CD14-positive monocyte (primary cell): ENCODE data around the gene DYNLL1. TPM values are rescaled to one million over a fixed set of nuclear protein-coding genes. Genes with fewer than 3 reads are reported as not detected.

Experiments
- DNase-seq, 3 donors: peaks; one replicate each; pipeline ENCODE4 v3.0.0-alpha.2; 2011 to 2022
- H2AFZ ChIP-seq: 2 replicates; pipeline ENCODE4 v1.6.0; 2012; ENCODE audit warnings: mild to moderate bottlenecking, low read depth, low read length, inconsistent platforms; ENCODE audit not compliant: insufficient read depth, poor library complexity, severe bottlenecking
- H3K27ac ChIP-seq, 2 donors: 1 replicate in 1 of 2; 2 replicates in 1 of 2; pipeline ENCODE4 v1.5.1; 2012 to 2013; ENCODE audit warnings: low read length in 2 of 2, control low read depth in 1 of 2, inconsistent platforms in 1 of 2, low read depth in 1 of 2, mild to moderate bottlenecking in 1 of 2
- H3K27me3 ChIP-seq, 2 donors: one replicate each; pipeline versions ENCODE4 v1.6.0 to v1.6.1; 2011 to 2013; ENCODE audit warnings: low read length in 2 of 2; ENCODE audit not compliant: control insufficient read depth in 2 of 2, insufficient read depth in 2 of 2
- H3K36me3 ChIP-seq, 2 donors: replicated peaks in 1 of 2; 1 replicate in 1 of 2; 2 replicates in 1 of 2; pipeline versions ENCODE4 v1.5.1 to v1.6.1; 2012 to 2013; ENCODE audit warnings: low read length in 2 of 2, control low read depth in 1 of 2, inconsistent platforms in 1 of 2, mild to moderate bottlenecking in 1 of 2; ENCODE audit not compliant: insufficient read depth in 2 of 2, control insufficient read depth in 1 of 2
- H3K4me1 ChIP-seq, 2 donors: 1 replicate in 1 of 2; 2 replicates in 1 of 2; pipeline versions ENCODE4 v1.5.1 to v1.6.1; 2012 to 2013; ENCODE audit warnings: low read length in 2 of 2, control low read depth in 1 of 2, inconsistent platforms in 1 of 2, mild to moderate bottlenecking in 1 of 2, moderate library complexity in 1 of 2; ENCODE audit not compliant: insufficient read depth in 2 of 2, control insufficient read depth in 1 of 2
- H3K4me2 ChIP-seq: replicated peaks from 2 replicates; pipeline ENCODE3; 2012; ENCODE audit warnings: low read length, moderate library complexity, mild to moderate bottlenecking; ENCODE audit not compliant: poor library complexity, severe bottlenecking; ENCODE audit errors: extremely low read depth
- H3K4me3 ChIP-seq, 3 experiments: fragments of 200-600 bp in 1 of 3; sonication (generic) in 1 of 3; replicated peaks in 1 of 3; 1 replicate in 2 of 3; 2 replicates in 1 of 3; pipeline ENCODE4 v1.5.1; 2011 to 2013; ENCODE audit warnings: low read length in 3 of 3, mild to moderate bottlenecking in 3 of 3, control low read depth in 2 of 3, low read depth in 2 of 3, inconsistent platforms in 1 of 3, moderate library complexity in 1 of 3
- H3K79me2 ChIP-seq: 2 replicates; pipeline ENCODE4 v1.6.0; 2012; ENCODE audit warnings: mild to moderate bottlenecking, control low read depth, inconsistent platforms, low read length, moderate library complexity; ENCODE audit not compliant: insufficient read depth
- H3K9ac ChIP-seq: 2 replicates; pipeline ENCODE4 v1.6.0; 2017; ENCODE audit warnings: low read length, mild to moderate bottlenecking; ENCODE audit not compliant: insufficient read depth, poor library complexity, severe bottlenecking
- H3K9me3 ChIP-seq, 2 donors: replicated peaks in 1 of 2; 1 replicate in 1 of 2; 2 replicates in 1 of 2; pipeline versions ENCODE4 v1.5.1 to v1.6.1; 2012 to 2013; ENCODE audit warnings: low read length in 2 of 2, control low read depth in 1 of 2; ENCODE audit not compliant: control insufficient read depth in 1 of 2, insufficient read depth in 1 of 2
- H4K20me1 ChIP-seq: 2 replicates; pipeline ENCODE4 v1.6.0; 2012; ENCODE audit warnings: mild to moderate bottlenecking, low read length, control low read depth, moderate library complexity; ENCODE audit not compliant: insufficient read depth
- H3K27ac Mint-ChIP-seq, 7 donors: one replicate each; pipeline ENCODE4 v1.8.0; 2020; ENCODE audit warnings: mild to moderate bottlenecking in 7 of 7, mixed read lengths in 7 of 7, moderate library complexity in 6 of 7, inconsistent platforms in 2 of 7
- H3K27me3 Mint-ChIP-seq, 3 donors: one replicate each; pipeline ENCODE4 v1.8.0; 2021 to 2022; ENCODE audit warnings: low read depth in 3 of 3, mild to moderate bottlenecking in 3 of 3, mixed read lengths in 3 of 3, moderate library complexity in 3 of 3, inconsistent platforms in 1 of 3
- H3K36me3 Mint-ChIP-seq, 2 donors: one replicate each; pipeline ENCODE4 v1.8.0; 2020; ENCODE audit warnings: mixed read lengths in 2 of 2, inconsistent platforms in 1 of 2, mild to moderate bottlenecking in 1 of 2
- H3K4me1 Mint-ChIP-seq: one replicate; pipeline ENCODE4 v1.8.0; 2020; ENCODE audit warnings: mild to moderate bottlenecking, mixed read lengths
- H3K4me3 Mint-ChIP-seq, 2 donors: one replicate each; pipeline ENCODE4 v1.8.0; 2020; ENCODE audit warnings: mild to moderate bottlenecking in 2 of 2, mixed read lengths in 2 of 2, moderate library complexity in 1 of 2
- H3K9me3 Mint-ChIP-seq, 7 donors: one replicate each; pipeline ENCODE4 v1.8.0; 2020 to 2022; ENCODE audit warnings: mixed read lengths in 7 of 7, mild to moderate bottlenecking in 6 of 7, moderate library complexity in 6 of 7, inconsistent platforms in 2 of 7
- WGBS: methylation state at CpG from one replicate; pipeline ENCODE4 v1.1.5; 2013; ENCODE audit warnings: missing lambda C conversion rate; ENCODE audit not compliant: insufficient coverage; 5-methylcytosine and 5-hydroxymethylcytosine counted together
- intact Hi-C, 2 donors: fragments of 100-400 bp; cut with micrococcal nuclease; formaldehyde crosslinking; loops; one replicate each; pipeline versions ENCODE4 v1.15.0 to v1.15.1; 2023
- polyA plus RNA-seq, 3 donors: library from polyadenylated mRNA; depleted of rRNA in 1 of 3; unstranded in 2 of 3; stranded (reverse) in 1 of 3; fragments of 300-500 nt in 2 of 3; fragments of >200 nt in 1 of 3; fragmentation: Illumina TruSeq in 2 of 3; gene quantifications; 1 replicate in 2 of 3; 2 replicates in 1 of 3; pipeline ENCODE4 v1.2.3, GENCODE V29; 2012 to 2021
- TF ChIP-seq, protein P1 (sequence below): fragments of 200-600 bp; IDR thresholded peaks from one replicate; pipeline ENCODE4 v1.8.0; 2022; ENCODE audit warnings: antibody characterized with exemption, mild to moderate bottlenecking

DYNLL1 gene
- polyA plus RNA-seq, 3 donors, result 184 to 504 (median 486) TPM

GRCh38 chr12:120469450-120470149 lies 26.3 kb upstream of the DYNLL1 start, which contains the start of gene SRSF9:
Gene SRSF9 (minus strand): TSS chr12:120469748. CDS start chr12:120469609, 139 bp downstream.
- Histone ChIP-seq H3K9me3 (no peaks in the 10 kb centered on the region), H3K79me2 (peaks cover 58% of the 10 kb centered on the region), H2AFZ (peak within 1 kb of the TSS; percentile 99), H3K9ac (peak within 1 kb of the TSS; percentile 86), H3K4me2 (peak within 1 kb of the TSS; percentile 97), H3K4me1 (peaks cover 16 to 28% of the 10 kb centered on the region in 2 donors), H4K20me1 (peaks cover 44% of the 10 kb centered on the region), H3K36me3 (peaks cover 22 to 31% of the 10 kb centered on the region in 2 donors), H3K27me3 (no peaks in the 10 kb centered on the region), H3K27ac (peak within 1 kb of the TSS; percentile 75 to 86), H3K4me3 (peak within 1 kb of the TSS; percentile 54 to 81 (median 79))
- peak within 1 kb of the TSS; percentile 95 to 98 for H3K4me3 Mint-ChIP-seq
- TF ChIP-seq, protein P1, sequence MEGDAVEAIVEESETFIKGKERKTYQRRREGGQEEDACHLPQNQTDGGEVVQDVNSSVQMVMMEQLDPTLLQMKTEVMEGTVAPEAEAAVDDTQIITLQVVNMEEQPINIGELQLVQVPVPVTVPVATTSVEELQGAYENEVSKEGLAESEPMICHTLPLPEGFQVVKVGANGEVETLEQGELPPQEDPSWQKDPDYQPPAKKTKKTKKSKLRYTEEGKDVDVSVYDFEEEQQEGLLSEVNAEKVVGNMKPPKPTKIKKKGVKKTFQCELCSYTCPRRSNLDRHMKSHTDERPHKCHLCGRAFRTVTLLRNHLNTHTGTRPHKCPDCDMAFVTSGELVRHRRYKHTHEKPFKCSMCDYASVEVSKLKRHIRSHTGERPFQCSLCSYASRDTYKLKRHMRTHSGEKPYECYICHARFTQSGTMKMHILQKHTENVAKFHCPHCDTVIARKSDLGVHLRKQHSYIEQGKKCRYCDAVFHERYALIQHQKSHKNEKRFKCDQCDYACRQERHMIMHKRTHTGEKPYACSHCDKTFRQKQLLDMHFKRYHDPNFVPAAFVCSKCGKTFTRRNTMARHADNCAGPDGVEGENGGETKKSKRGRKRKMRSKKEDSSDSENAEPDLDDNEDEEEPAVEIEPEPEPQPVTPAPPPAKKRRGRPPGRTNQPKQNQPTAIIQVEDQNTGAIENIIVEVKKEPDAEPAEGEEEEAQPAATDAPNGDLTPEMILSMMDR, result peak; percentile 96
- H3K9me3 Mint-ChIP-seq, result peaks cover 0 to 2% (median 0%) of the 10 kb centered on the region in 7 donors
- H3K36me3 Mint-ChIP-seq, result peaks cover 17 to 28% of the 10 kb centered on the region in 2 donors
- DNase-seq, result peak; percentile 96 to 97 (median 96)
- H3K4me1 Mint-ChIP-seq, result peaks cover 32% of the 10 kb centered on the region
- intact Hi-C loops, result no loop called here
- H3K27ac Mint-ChIP-seq, result peak within 1 kb of the TSS; percentile 86 to 97 (median 95)
- under 1% methylated on average over 85 of the region's 88 CpGs for WGBS
- H3K27me3 Mint-ChIP-seq, result no peaks in the 10 kb centered on the region

GRCh38 chr12:120470150-120470784 lies 25.6 kb upstream of the DYNLL1 start:
- WGBS, result 75% methylated on average over 23 of the region's 26 CpGs
- H3K4me1 Mint-ChIP-seq, result peaks cover 35% of the 10 kb centered on the region

More at GRCh38 chr12:120470150-120470784, 25.6 kb upstream of the DYNLL1 start:
- Histone ChIP-seq H3K27ac (peak overlapping the region in 1 of 2 donors; percentile 86), H3K36me3 (peaks cover 15 to 24% of the 10 kb centered on the region in 2 donors), H3K9me3 (no peaks in the 10 kb centered on the region), H3K79me2 (peaks cover 51% of the 10 kb centered on the region), H4K20me1 (peaks cover 38% of the 10 kb centered on the region), H3K27me3 (no peaks in the 10 kb centered on the region), H2AFZ (peak overlapping the region; percentile 99), H3K9ac (peak overlapping the region; percentile 86), H3K4me2 (peak overlapping the region; percentile 97), H3K4me1 (peaks cover 16 to 32% of the 10 kb centered on the region in 2 donors), H3K4me3 (peak overlapping the region; percentile 41 to 81 (median 79))
- TF ChIP-seq, protein P1, result no peak
- peaks cover 10 to 22% of the 10 kb centered on the region in 2 donors for H3K36me3 Mint-ChIP-seq
- DNase-seq, result no peak
- H3K9me3 Mint-ChIP-seq, result peaks cover 0 to 2% (median 0%) of the 10 kb centered on the region in 7 donors
- H3K27ac Mint-ChIP-seq, result peak overlapping the region in 3 of 7 donors; percentile 33 to 86 (median 65)
- peak overlapping the region; percentile 95 to 98 for H3K4me3 Mint-ChIP-seq
- intact Hi-C loops, result no loop called here
- no peaks in the 10 kb centered on the region for H3K27me3 Mint-ChIP-seq
